ENCODE data around the gene NCOR2. TPM values are rescaled to one million over a fixed set of nuclear protein-coding genes. Genes with fewer than 3 reads are reported as not detected.
A peak's percentile ranks its signal among the peaks of the same experiment; 100 is the strongest.

NCOR2 gene
- total and polyA plus RNA-seq, 8 donors: 60.1 to 331 (median 96.4) TPM

DNA sequence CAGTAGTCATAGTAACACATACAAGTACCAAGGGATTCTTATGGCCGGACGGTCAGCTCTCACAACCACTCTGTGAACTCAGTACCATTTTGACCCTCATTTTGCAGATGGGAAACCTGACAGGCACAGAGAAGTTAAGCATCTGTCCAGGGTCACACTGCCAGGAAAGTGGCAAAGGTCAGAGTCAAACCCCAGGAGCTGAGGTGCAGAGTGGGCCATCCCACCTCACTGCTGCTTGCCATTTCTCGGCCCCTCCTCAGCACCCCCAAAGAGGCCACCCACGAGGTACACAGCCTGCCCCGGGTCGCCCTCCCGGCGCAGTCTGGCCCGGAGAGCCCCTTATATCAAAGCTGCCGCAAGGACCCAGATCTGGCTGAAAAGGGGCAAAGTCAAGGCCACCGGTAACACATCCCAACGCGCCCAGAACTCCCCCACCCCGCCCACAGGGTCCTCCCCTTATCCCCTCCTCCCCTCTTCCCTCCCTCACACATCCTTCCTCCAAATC, 1.7 kb downstream of the NCOR2 start:
- H3K4me1 ChIP-seq: peaks cover 44 to 77% of the 10 kb centered on the region in 2 donors
- H3K36me3 ChIP-seq: no peaks in the 10 kb centered on the region
- TF ChIP-seq, protein P1, sequence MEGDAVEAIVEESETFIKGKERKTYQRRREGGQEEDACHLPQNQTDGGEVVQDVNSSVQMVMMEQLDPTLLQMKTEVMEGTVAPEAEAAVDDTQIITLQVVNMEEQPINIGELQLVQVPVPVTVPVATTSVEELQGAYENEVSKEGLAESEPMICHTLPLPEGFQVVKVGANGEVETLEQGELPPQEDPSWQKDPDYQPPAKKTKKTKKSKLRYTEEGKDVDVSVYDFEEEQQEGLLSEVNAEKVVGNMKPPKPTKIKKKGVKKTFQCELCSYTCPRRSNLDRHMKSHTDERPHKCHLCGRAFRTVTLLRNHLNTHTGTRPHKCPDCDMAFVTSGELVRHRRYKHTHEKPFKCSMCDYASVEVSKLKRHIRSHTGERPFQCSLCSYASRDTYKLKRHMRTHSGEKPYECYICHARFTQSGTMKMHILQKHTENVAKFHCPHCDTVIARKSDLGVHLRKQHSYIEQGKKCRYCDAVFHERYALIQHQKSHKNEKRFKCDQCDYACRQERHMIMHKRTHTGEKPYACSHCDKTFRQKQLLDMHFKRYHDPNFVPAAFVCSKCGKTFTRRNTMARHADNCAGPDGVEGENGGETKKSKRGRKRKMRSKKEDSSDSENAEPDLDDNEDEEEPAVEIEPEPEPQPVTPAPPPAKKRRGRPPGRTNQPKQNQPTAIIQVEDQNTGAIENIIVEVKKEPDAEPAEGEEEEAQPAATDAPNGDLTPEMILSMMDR (IDR thresholded peaks at IDR 0.05): no peak
- DNase-seq: no peak
- intact Hi-C loops (cut with DNase I): loop anchor here in 1 of 2 donors (5.0 kb wide), 1 partner anchor 202 kb away; no protein-coding TSS in a partner anchor
- H3K27ac ChIP-seq: peak overlapping the region; percentile 94 to 95
- H3K4me3 ChIP-seq: peak overlapping the region; percentile 76 to 94
- H3K9me3 ChIP-seq: no peaks in the 10 kb centered on the region
- no peak for ATAC-seq
- H3K27me3 ChIP-seq: no peaks in the 10 kb centered on the region

DNA sequence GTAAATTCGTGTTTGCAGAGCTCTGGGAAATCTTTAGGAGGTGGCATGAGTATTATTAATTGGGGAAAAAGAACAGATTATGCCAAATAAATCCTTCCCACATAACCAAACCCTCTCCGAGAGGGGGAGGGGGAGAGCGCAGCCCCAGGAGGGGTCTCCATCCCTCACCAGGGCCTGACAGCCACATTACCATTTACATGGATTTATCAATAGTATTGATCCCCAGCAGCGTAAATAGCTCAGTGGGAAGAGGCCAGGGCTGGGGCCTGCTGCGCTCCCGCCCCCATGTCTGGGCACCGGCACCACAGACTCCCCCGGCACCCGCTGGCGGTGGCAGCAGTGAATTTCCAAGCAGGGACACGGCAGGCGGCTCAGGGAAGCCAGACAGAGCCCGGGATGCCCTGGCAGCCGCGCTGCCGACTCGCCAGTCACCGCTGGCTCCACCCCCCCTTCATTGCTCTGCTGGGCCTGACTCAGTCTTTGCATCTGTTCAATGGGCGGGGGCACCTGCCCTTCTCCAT, 2.4 kb downstream of the NCOR2 start:
- TF ChIP-seq, protein P1 (IDR thresholded peaks at IDR 0.05): no peak
- no peak for ATAC-seq
- no peak for DNase-seq
- no peaks in the 10 kb centered on the region for H3K27me3 ChIP-seq
- H3K27ac ChIP-seq: no peak overlapping the region
- peaks cover 44 to 84% of the 10 kb centered on the region in 2 donors for H3K4me1 ChIP-seq
- no peaks in the 10 kb centered on the region for H3K9me3 ChIP-seq
- no peaks in the 10 kb centered on the region for H3K36me3 ChIP-seq
- intact Hi-C loops (cut with DNase I): loop anchor here in 1 of 2 donors (5.0 kb wide), 1 partner anchor 202 kb away; no protein-coding TSS in a partner anchor
- peak overlapping the region; percentile 76 to 94 for H3K4me3 ChIP-seq

DNA sequence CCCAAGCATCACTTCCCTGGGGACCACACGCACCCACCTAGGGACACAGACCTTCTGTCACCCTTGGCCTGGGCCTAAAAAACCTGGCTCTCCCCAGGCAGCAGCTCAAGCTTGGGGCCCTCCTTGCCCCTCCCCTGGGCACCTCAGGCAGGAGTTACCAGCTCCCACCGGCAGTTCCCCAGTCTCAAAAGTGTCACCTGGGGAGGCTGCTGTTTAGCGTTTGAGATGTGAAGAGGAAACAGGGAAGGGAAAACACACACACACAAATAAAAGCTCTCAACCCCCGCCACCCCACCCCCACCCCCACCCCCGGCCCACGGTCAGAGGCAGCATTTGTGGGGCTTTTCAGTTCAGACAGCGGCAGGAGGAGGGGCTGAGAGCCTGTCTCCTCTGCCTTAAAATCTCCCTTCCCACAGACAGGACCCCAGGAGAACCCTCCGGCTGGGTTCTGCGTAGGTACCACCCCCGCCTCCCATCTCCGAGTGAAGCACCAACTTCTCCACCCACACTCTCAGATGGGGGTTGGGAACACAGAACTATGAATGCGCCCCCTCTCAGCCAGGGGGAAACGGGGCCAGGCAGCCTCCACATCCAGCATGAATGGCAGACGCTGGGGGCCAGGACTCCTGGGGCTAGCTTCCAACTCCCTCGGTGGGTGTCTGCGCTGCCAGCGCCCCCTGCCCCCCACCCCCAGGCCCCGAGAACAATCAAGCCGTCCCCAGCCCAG, 3.0 kb downstream of the NCOR2 start:
- ATAC-seq: no peak
- no peaks in the 10 kb centered on the region for H3K27me3 ChIP-seq
- peaks cover 0 to 1% of the 10 kb centered on the region in 2 donors for H3K36me3 ChIP-seq
- intact Hi-C loops (cut with DNase I): no loop called here
- H3K4me3 ChIP-seq: peak overlapping the region; percentile 8 to 94
- H3K4me1 ChIP-seq: peaks cover 44 to 85% of the 10 kb centered on the region in 2 donors
- H3K9me3 ChIP-seq: peaks cover 0 to 1% of the 10 kb centered on the region in 2 donors
- TF ChIP-seq, protein P1 (IDR thresholded peaks at IDR 0.05): no peak
- H3K27ac ChIP-seq: no peak overlapping the region
- no peak for DNase-seq

DNA sequence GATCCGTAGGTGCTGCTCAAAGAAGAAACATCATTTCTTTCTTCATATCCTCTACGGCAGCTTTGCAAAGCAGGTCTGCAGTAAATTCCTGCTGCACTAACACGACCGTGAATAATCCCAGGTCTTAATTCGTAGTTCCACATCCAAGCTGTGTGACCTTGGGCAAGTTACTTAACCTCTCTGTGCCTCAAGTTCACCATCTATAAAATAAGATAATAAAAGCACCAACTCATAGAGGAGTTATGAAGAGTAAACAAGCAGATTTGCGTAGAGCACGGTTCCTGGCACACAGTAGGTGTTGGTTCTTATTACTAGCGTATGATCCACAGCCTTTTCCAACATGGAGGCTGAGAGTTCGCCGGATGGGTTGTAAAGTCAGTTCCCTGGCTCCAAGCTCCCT, 3.6 kb downstream of the NCOR2 start:
- TF ChIP-seq, protein P1 (IDR thresholded peaks at IDR 0.05): no peak
- intact Hi-C loops (cut with DNase I): no loop called here
- Histone ChIP-seq H3K9me3 (peaks cover 0 to 1% of the 10 kb centered on the region in 2 donors), H3K4me3 (peak overlapping the region in 1 of 2 donors; percentile 94), H3K36me3 (peaks cover 0 to 7% of the 10 kb centered on the region in 2 donors), H3K27me3 (no peaks in the 10 kb centered on the region), H3K4me1 (peaks cover 39 to 81% of the 10 kb centered on the region in 2 donors), H3K27ac (no peak overlapping the region)
- DNase-seq (no peak), ATAC-seq (no peak)

DNA sequence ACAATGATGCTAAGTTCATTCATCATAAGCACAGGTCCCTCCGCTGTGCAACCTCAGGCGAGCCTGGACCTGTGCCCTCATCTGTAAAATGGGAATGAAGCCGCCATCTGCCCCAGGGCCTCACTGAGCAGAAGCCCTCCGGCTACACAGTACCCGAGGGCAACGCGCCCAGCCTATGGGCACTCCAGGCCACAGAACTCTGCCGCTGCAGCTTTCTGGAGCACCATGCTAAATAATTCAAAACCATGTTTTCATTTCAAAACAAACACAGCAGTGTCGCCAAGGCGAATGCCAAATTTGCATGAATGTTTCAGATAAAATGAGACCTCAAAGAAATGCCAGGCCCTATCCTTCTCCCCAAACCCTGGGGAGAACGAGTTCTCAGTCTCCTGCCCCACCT, 4.0 kb downstream of the NCOR2 start:
- TF ChIP-seq, protein P1 (IDR thresholded peaks at IDR 0.05): no peak
- intact Hi-C loops (cut with DNase I): no loop called here
- peaks cover 0 to 1% of the 10 kb centered on the region in 2 donors for H3K9me3 ChIP-seq
- H3K4me1 ChIP-seq: peaks cover 36 to 81% of the 10 kb centered on the region in 2 donors
- DNase-seq (no peak), ATAC-seq (no peak)
- no peaks in the 10 kb centered on the region for H3K27me3 ChIP-seq
- H3K4me3 ChIP-seq: no peak overlapping the region
- H3K36me3 ChIP-seq: peaks cover 0 to 9% of the 10 kb centered on the region in 2 donors
- H3K27ac ChIP-seq: peak overlapping the region in 1 of 2 donors; percentile 13

All from left lung (tissue), 10 donors.